Epithelial cell of proximal tubule (primary cell): ENCODE data around the gene WASF3. TPM values are rescaled to one million over a fixed set of nuclear protein-coding genes. Genes with fewer than 3 reads are reported as not detected.

Experiments
- DNase-seq: peaks from one replicate; pipeline ENCODE4 v3.0.0-alpha.2; 2011; ENCODE audit warnings: low read depth
- H3K4me3 ChIP-seq: 2 replicates; pipeline ENCODE4 v1.5.1; 2011; ENCODE audit warnings: low read depth, mild to moderate bottlenecking, low read length
- total RNA-seq: library from RNA; depleted of rRNA; stranded (reverse); fragments of >200 nt; gene quantifications from 2 replicates; pipeline ENCODE4 v1.2.3, GENCODE V29; 2015
- TF ChIP-seq, protein P1 (sequence below): conservative IDR thresholded peaks from 2 replicates; pipeline ENCODE4 v1.5.1; 2012; ENCODE audit warnings: low read depth, mild to moderate bottlenecking, low read length

The WASF3 gene
- total RNA-seq, 1 donor from 2014 or later, result 3.8 TPM

DNA sequence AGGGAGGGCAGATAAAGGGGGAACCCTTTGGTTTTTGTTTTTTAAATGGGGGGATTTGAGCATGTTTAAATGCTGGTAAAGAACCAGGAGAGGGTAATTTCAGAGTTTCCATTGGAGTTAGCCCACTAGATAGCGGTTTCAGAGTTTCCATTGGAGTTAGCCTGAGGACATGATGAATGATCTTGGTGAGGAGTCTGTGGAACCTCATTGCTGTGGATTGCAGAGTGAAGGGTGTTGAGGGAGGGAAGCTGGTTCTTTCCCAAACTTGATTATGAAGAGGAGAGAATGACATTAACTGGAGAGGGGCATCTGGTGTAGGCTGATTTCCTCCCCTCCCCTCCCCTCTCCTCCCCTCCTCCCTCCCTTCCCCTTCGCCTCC lies 5.0 kb downstream of the WASF3 start:
- no peak for DNase-seq
- no peak overlapping the region for H3K4me3 ChIP-seq
- TF ChIP-seq, protein P1, sequence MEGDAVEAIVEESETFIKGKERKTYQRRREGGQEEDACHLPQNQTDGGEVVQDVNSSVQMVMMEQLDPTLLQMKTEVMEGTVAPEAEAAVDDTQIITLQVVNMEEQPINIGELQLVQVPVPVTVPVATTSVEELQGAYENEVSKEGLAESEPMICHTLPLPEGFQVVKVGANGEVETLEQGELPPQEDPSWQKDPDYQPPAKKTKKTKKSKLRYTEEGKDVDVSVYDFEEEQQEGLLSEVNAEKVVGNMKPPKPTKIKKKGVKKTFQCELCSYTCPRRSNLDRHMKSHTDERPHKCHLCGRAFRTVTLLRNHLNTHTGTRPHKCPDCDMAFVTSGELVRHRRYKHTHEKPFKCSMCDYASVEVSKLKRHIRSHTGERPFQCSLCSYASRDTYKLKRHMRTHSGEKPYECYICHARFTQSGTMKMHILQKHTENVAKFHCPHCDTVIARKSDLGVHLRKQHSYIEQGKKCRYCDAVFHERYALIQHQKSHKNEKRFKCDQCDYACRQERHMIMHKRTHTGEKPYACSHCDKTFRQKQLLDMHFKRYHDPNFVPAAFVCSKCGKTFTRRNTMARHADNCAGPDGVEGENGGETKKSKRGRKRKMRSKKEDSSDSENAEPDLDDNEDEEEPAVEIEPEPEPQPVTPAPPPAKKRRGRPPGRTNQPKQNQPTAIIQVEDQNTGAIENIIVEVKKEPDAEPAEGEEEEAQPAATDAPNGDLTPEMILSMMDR, result no peak

DNA sequence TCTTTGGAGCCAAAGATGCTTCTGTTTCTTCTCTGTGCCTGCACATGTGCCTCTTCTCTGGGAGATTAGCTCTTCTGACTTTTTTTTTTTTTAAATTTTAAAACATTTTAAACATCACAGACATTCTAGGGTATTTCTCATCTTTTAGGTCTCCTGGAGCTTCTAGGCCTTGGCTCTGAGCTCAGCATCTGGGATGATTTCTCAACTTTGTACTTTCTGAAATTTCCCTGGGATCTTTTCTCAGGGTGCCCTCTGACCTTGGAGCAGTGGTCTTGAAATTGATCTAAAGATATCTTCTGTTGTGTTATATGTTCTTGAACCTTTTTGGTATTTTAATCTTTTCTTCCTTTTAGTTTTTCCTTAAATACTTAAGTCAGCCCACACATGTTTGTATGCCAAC lies 6.2 kb downstream of the WASF3 start:
- no peak overlapping the region for H3K4me3 ChIP-seq
- TF ChIP-seq, protein P1, result no peak
- DNase-seq, result no peak

DNA sequence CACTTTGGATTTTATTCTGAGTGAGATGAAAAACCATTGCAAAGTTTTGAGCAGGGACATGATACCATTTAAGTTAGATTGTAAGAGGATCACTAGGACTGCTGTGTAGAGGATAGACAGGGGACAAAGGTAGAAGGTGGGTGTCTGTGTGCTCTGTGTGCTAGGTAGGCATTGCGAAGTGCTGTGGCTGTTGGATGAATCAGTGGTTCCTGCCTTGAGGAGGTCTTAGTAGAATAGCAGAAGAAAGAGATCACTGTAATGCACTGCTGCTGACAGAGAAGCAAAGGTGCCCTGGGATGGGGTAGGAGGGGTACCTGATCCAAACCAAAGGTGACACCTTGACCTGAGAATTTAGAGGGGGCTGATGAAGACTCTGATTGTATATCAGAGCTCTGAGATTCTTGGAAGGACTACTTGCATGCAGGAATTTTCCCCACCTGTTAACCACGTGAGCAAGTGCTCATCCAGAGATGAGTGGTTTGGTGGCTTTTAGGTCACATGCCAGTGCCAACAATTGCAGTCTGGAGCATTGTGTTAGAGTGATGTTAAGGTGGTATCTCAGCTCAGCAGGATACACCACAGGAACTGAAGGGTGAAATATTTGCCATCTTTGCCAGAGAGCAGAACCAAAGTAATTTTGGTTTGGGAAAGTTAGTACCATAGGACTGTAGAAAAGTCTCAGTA lies 10.8 kb downstream of the WASF3 start:
- no peak overlapping the region for H3K4me3 ChIP-seq
- TF ChIP-seq, protein P1, result no peak
- no peak for DNase-seq

DNA sequence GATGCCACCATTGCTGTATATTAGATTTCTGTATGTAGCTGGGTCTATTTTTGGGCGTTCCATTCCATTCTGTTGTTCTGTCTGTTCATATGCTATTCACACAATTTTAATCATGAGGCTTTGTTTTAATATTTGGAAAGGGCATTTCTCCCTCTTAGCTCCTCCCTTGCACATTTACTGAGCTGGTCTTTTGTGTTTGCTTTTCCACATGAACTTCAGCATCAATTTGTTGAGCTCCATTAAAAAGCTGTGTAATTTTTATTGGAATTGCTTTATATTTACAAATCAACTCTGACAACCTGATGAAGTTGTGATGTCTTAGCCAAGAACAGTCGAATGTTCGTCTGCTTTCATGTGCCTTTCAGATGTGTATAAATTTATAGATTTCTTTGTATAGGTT lies 14.0 kb downstream of the WASF3 start:
- TF ChIP-seq, protein P1, result no peak
- H3K4me3 ChIP-seq, result no peak overlapping the region
- no peak for DNase-seq

DNA sequence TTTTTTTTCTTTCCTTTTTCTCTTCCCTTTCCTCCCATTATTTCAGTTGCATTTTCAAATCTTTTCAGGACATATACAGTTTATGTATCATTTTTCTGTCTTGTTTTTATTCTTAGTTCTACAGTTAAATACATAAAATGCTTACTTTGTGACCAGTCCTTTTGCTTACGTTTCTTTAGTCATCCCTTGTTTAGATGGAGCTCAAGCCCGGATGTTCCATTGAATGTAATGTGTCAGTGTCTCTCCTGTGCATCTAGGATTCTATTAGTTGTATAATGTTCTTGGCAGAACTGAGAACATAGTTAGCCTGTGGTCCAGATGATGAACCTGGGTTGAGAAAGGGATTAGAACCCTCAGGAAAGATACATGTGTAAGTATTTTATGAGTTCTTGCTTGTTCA lies 17.8 kb downstream of the WASF3 start:
- DNase-seq, result no peak
- H3K4me3 ChIP-seq, result no peak overlapping the region
- TF ChIP-seq, protein P1, result no peak

DNA sequence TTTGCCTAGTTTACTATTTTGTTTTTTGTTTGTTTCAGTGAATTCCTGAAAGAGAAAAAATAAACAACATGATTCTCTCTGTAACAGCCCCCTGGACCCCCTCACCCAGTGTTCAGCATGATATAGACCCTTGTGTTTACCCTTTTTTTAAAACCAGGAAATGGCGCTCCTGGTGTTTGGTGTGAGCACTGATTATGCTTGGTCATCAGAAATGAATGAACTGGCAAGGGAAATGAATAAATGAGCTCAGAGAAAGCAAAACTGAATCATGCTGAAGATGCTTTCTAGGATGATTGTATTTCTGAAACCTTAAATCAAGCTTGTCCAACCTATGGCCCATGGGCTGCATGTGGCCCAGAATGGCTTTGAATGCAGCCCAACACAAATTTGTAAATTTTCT lies 22.1 kb downstream of the WASF3 start:
- no peak overlapping the region for H3K4me3 ChIP-seq
- no peak for DNase-seq
- TF ChIP-seq, protein P1, result no peak

DNA sequence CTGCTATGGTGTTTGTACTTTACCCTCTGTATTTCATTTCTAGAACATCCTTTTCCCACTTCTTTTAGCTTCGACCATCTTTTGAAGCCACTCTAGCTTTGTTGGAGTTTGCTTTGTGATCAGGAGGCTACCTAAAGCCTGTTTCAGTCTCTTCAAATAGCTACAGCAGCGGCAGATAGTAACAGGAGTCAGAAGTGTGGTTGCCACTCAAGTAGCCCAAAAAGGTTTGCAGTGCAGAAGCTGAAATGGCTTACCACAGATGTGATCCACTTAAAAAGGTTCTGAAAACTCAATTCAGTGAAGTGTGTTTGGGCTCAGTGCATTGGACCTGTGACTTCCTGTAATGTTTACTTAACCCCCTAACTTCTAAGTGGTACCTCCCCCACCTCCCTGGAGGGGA lies 26.2 kb downstream of the WASF3 start:
- TF ChIP-seq, protein P1, result no peak
- no peak for DNase-seq
- no peak overlapping the region for H3K4me3 ChIP-seq
